Sigmoid colon (tissue), 7 donors: ENCODE results near the gene DOLPP1. TPM values are rescaled to one million over a fixed set of nuclear protein-coding genes. Genes with fewer than 3 reads are reported as not detected.

Source experiments
- DNase-seq: peaks from one replicate; pipeline ENCODE4 v3.0.0-alpha.2; 2019
- H3K27ac ChIP-seq, 4 donors: fragments of 200-600 bp; sonication (generic); one replicate each; pipeline ENCODE4 v1.5.1; 2016 to 2019; ENCODE audit warnings: mild to moderate bottlenecking in 1 of 4
- H3K27me3 ChIP-seq, 3 donors: fragments of 200-600 bp; sonication (generic); one replicate each; pipeline ENCODE4 v1.5.1; 2019; ENCODE audit warnings: mild to moderate bottlenecking in 1 of 3
- H3K36me3 ChIP-seq, 4 donors: fragments of 200-600 bp; sonication (generic); one replicate each; pipeline ENCODE4 v1.5.1; 2016 to 2019
- H3K4me1 ChIP-seq, 4 donors: fragments of 200-600 bp; sonication (generic); one replicate each; pipeline ENCODE4 v1.5.1; 2017 to 2019
- H3K4me3 ChIP-seq, 4 donors: fragments of 200-600 bp; sonication (generic); one replicate each; pipeline ENCODE4 v1.5.1; 2017 to 2019; ENCODE audit warnings: mild to moderate bottlenecking in 2 of 4, moderate library complexity in 1 of 4
- H3K9me3 ChIP-seq, 4 donors: fragments of 200-600 bp in 3 of 4; sonication (generic) in 3 of 4; one replicate each; pipeline versions ENCODE4 v1.5.1 to v1.6.1; 2013 to 2019
- EP300 ChIP-seq, 4 donors: sonication (generic); formaldehyde crosslinking; IDR thresholded peaks; one replicate each; pipeline ENCODE4 v1.6.1; 2017; ENCODE audit warnings: antibody characterized with exemption in 4 of 4
- POLR2A ChIP-seq, 2 donors: fragments of 450-650 bp; IDR thresholded peaks; one replicate each; pipeline ENCODE4 v1.6.1; 2016; ENCODE audit warnings: antibody characterized with exemption in 2 of 2, mild to moderate bottlenecking in 2 of 2, moderate library complexity in 2 of 2
- POLR2AphosphoS5 ChIP-seq, 4 donors: sonication (generic); formaldehyde crosslinking; IDR thresholded peaks; one replicate each; pipeline ENCODE4 v1.6.1; 2017; ENCODE audit warnings: antibody characterized with exemption in 4 of 4
- WGBS, 2 donors: extraction: QIAGEN DNeasy Blood & Tissue Kit; methylation state at CpG; one replicate each; pipeline ENCODE4 v1.1.7; 2013; 5-methylcytosine and 5-hydroxymethylcytosine counted together
- intact Hi-C: fragments of 100-400 bp; cut with DNase I; formaldehyde crosslinking; loops from one replicate; pipeline ENCODE4 v1.15.1; 2023
- polyA plus RNA-seq, 3 donors: library from polyadenylated mRNA; stranded (reverse); fragments of 200-250 nt; gene quantifications; one replicate each; pipeline ENCODE4 v1.2.3, GENCODE V29; 2013
- total RNA-seq, 4 donors: library from RNA; depleted of rRNA; stranded (reverse); fragments of >200 nt; gene quantifications; one replicate each; pipeline ENCODE4 v1.1.0, GENCODE V29; 2016
- TF ChIP-seq, protein P1 (sequence below), 4 experiments: fragments of 450-650 bp in 3 of 4; fragments of 200-600 bp in 1 of 4; IDR thresholded peaks; one replicate each; pipeline ENCODE4 v1.5.1; 2016 to 2019; ENCODE audit warnings: antibody characterized with exemption in 4 of 4, mild to moderate bottlenecking in 3 of 4, moderate library complexity in 2 of 4
- donor health status: healthy with polysubstance abuse.
- donor health status: Bipolar disorder and iron deficiency.
- donor health status: healthy.

Gene DOLPP1
- total and polyA plus RNA-seq, 7 donors: 2.3 to 39.4 (median 4.3) TPM

- WGBS, 2 donors: 88 to 92% methylated on average over 21 of the region's 21 CpGs
- no peak overlapping the region for H3K27ac ChIP-seq
- no peak for DNase-seq
- no peaks in the 10 kb centered on the region for H3K27me3 ChIP-seq
- peaks cover 11 to 95% (median 40%) of the 10 kb centered on the region in 4 donors for H3K36me3 ChIP-seq
- no peaks in the 10 kb centered on the region for H3K9me3 ChIP-seq
- TF ChIP-seq EP300 (IDR thresholded peaks at IDR 0.05): no peak
- TF ChIP-seq POLR2A (IDR thresholded peaks at IDR 0.05): no peak
- TF ChIP-seq, protein P1, sequence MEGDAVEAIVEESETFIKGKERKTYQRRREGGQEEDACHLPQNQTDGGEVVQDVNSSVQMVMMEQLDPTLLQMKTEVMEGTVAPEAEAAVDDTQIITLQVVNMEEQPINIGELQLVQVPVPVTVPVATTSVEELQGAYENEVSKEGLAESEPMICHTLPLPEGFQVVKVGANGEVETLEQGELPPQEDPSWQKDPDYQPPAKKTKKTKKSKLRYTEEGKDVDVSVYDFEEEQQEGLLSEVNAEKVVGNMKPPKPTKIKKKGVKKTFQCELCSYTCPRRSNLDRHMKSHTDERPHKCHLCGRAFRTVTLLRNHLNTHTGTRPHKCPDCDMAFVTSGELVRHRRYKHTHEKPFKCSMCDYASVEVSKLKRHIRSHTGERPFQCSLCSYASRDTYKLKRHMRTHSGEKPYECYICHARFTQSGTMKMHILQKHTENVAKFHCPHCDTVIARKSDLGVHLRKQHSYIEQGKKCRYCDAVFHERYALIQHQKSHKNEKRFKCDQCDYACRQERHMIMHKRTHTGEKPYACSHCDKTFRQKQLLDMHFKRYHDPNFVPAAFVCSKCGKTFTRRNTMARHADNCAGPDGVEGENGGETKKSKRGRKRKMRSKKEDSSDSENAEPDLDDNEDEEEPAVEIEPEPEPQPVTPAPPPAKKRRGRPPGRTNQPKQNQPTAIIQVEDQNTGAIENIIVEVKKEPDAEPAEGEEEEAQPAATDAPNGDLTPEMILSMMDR (IDR thresholded peaks at IDR 0.05): no peak
- TF ChIP-seq POLR2AphosphoS5 (IDR thresholded peaks at IDR 0.05): no peak
- intact Hi-C loops: no loop called here
- H3K4me1 ChIP-seq: no peaks in the 10 kb centered on the region
- no peak overlapping the region for H3K4me3 ChIP-seq
These were observed 21.7 kb upstream of the DOLPP1 start for GRCh38 chr9:129058965-129059795.

GRCh38 chr9:129059796-129060785 is 20.8 kb upstream of the DOLPP1 start:
- H3K4me3 ChIP-seq: no peak overlapping the region
- H3K36me3 ChIP-seq: peaks cover 11 to 95% (median 43%) of the 10 kb centered on the region in 4 donors
- no peaks in the 10 kb centered on the region for H3K4me1 ChIP-seq
- TF ChIP-seq EP300 (IDR thresholded peaks at IDR 0.05): no peak
- no peaks in the 10 kb centered on the region for H3K27me3 ChIP-seq
- H3K9me3 ChIP-seq: no peaks in the 10 kb centered on the region
- intact Hi-C loops: no loop called here
- WGBS, 2 donors: 94 to 95% methylated on average over 37 of the region's 37 CpGs
- H3K27ac ChIP-seq: no peak overlapping the region
- no peak for DNase-seq

- H3K27ac ChIP-seq: no peak overlapping the region
- no peak for DNase-seq
- intact Hi-C loops: no loop called here
- no peaks in the 10 kb centered on the region for H3K9me3 ChIP-seq
- WGBS, 2 donors: 96 to 97% methylated on average over 12 of the region's 12 CpGs
- no peak overlapping the region for H3K4me3 ChIP-seq
- no peaks in the 10 kb centered on the region for H3K4me1 ChIP-seq
- peaks cover 11 to 95% (median 50%) of the 10 kb centered on the region in 4 donors for H3K36me3 ChIP-seq
- no peaks in the 10 kb centered on the region for H3K27me3 ChIP-seq
- no peak for TF ChIP-seq EP300 (IDR thresholded peaks at IDR 0.05)
- TF ChIP-seq POLR2A (IDR thresholded peaks at IDR 0.05): no peak
- no peak for TF ChIP-seq POLR2AphosphoS5 (IDR thresholded peaks at IDR 0.05)
- TF ChIP-seq, protein P1 (IDR thresholded peaks at IDR 0.05): no peak
These were observed 19.9 kb upstream of the DOLPP1 start for GRCh38 chr9:129060991-129061390.

DNA sequence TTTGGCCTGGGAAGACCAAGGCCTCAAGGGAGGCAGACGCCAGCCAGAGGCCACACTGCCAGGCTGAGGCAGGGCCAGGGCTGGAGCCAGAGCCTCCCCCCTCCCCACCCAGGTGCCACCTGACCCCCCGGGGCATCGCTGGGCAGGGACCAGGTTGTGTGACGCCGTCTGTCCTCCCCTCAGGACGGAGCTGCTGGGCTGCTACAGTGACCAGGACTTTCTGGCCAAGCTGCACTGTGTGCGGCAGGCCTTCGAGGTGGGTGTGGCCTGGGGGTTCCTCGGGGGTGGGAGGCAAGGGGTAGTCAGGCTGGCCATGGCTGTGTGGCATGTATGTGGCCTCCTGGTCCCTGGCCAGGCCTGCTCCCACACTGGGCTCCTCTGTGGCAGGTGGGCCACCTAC is 17.9 kb upstream of the DOLPP1 start:
- DNase-seq: no peak
- TF ChIP-seq, protein P1 (IDR thresholded peaks at IDR 0.05): no peak
- TF ChIP-seq POLR2AphosphoS5 (IDR thresholded peaks at IDR 0.05): no peak
- no peak for TF ChIP-seq EP300 (IDR thresholded peaks at IDR 0.05)
- no peak for TF ChIP-seq POLR2A (IDR thresholded peaks at IDR 0.05)
- peaks cover 18 to 93% (median 57%) of the 10 kb centered on the region in 4 donors for H3K36me3 ChIP-seq
- 90 to 93% methylated on average over 9 of the region's 9 CpGs for WGBS, 2 donors
- no peaks in the 10 kb centered on the region for H3K27me3 ChIP-seq
- intact Hi-C loops: no loop called here
- H3K4me3 ChIP-seq: no peak overlapping the region
- H3K9me3 ChIP-seq: no peaks in the 10 kb centered on the region
- H3K4me1 ChIP-seq: no peaks in the 10 kb centered on the region
- H3K27ac ChIP-seq: no peak overlapping the region

DNA sequence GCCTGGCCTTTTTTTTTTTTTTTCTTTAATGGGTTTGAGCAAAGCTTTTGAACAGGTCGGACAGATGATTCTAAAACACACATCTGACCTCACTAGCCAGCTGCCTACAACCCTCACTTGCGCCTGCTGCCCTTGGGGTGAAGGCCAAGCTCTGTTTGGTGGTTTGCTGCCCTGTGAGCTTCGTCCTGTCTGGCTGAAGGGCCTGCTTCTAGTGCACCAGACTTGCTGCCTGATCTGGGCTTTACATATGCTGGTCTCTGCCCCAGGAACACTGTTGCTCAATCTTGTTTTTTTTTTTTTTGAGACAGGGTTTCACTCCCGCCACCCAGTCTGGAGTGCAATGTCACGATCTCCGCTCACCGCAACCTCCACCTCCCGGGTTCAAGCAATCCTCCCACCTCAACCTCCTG is 16.4 kb upstream of the DOLPP1 start:
- no peak overlapping the region for H3K27ac ChIP-seq
- no peaks in the 10 kb centered on the region for H3K4me1 ChIP-seq
- DNase-seq: no peak
- H3K27me3 ChIP-seq: no peaks in the 10 kb centered on the region
- intact Hi-C loops: no loop called here
- no peak for TF ChIP-seq EP300 (IDR thresholded peaks at IDR 0.05)
- TF ChIP-seq, protein P1 (IDR thresholded peaks at IDR 0.05): no peak
- TF ChIP-seq POLR2AphosphoS5 (IDR thresholded peaks at IDR 0.05): no peak
- TF ChIP-seq POLR2A (IDR thresholded peaks at IDR 0.05): no peak
- no peak overlapping the region for H3K4me3 ChIP-seq
- peaks cover 20 to 93% (median 60%) of the 10 kb centered on the region in 4 donors for H3K36me3 ChIP-seq
- WGBS, 2 donors: 95 to 96% methylated on average over 8 of the region's 8 CpGs
- no peaks in the 10 kb centered on the region for H3K9me3 ChIP-seq
